ENCODE results near the gene SLC9A3. TPM values are rescaled to one million over a fixed set of nuclear protein-coding genes. Genes with fewer than 3 reads are reported as not detected.

Gene SLC9A3
- total and polyA plus RNA-seq, 2 of the 13 experiments (the other 11 are each of a cell fraction or from before 2014, with no cell fraction given): 1.5 to 1.8 TPM

DNA sequence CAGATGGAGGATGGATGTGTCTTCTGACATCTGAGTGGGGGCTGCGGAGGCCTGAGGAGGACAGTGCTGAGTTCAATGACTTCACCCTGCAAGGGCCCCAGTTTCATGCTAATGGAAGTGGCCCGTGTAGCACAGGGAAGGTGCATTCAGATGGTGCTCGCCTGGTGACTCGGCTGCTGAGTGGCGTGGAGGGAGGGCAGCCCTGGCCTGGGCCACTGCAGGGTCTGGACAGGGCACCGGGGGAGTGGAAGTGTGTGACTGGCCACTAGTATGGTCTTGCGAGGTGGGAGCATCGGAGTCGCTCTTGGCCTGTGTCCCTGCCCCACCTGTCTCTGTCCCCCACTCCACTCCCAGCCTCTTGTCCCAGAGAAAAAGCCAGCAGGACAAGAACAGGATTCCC is 1.7 kb upstream of the SLC9A3 start (continued):
- TF ChIP-seq, protein P1, sequence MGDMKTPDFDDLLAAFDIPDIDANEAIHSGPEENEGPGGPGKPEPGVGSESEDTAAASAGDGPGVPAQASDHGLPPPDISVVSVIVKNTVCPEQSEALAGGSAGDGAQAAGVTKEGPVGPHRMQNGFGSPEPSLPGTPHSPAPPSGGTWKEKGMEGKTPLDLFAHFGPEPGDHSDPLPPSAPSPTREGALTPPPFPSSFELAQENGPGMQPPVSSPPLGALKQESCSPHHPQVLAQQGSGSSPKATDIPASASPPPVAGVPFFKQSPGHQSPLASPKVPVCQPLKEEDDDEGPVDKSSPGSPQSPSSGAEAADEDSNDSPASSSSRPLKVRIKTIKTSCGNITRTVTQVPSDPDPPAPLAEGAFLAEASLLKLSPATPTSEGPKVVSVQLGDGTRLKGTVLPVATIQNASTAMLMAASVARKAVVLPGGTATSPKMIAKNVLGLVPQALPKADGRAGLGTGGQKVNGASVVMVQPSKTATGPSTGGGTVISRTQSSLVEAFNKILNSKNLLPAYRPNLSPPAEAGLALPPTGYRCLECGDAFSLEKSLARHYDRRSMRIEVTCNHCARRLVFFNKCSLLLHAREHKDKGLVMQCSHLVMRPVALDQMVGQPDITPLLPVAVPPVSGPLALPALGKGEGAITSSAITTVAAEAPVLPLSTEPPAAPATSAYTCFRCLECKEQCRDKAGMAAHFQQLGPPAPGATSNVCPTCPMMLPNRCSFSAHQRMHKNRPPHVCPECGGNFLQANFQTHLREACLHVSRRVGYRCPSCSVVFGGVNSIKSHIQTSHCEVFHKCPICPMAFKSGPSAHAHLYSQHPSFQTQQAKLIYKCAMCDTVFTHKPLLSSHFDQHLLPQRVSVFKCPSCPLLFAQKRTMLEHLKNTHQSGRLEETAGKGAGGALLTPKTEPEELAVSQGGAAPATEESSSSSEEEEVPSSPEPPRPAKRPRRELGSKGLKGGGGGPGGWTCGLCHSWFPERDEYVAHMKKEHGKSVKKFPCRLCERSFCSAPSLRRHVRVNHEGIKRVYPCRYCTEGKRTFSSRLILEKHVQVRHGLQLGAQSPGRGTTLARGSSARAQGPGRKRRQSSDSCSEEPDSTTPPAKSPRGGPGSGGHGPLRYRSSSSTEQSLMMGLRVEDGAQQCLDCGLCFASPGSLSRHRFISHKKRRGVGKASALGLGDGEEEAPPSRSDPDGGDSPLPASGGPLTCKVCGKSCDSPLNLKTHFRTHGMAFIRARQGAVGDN (CRISPR knock-in tag; IDR thresholded peaks at IDR 0.05): no peak

DNA sequence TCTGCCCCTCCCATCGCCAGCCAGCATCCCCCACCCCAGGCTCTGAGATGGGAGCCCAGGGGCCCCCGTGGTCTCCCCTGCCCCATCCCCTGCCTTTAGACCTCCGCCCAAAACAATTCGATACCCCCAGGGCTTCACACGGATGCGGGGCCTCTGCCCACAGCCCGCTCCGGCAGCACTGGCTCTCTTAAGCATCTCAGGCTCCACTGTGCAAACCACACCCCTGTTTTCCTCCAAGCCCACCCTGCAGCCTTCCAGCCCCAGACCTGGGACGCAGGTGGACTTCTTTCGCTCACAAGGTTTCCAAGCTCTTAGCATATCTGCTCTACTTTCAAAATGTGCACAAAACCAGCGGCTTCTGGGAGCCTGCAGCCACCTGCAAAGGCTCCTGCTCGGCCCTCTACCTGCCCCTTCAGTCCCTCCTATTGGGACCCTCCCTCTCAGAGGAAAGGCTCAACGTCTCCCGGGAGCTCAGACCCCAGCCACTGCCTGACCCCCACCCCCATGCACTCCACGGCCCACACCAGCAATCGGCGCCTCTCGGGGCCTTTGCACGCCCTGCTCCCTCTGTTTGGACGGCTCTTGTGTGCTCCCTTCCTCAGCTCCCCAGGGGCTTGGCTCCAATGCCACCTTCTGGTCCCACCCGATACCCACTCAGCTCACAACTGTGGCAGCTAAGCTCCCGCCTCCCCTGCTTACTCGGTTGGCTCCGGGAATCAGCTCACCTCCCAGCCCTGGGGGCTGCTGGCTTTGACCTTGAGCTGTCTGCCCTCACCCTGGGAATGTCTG is 918 bp upstream of the SLC9A3 start:
- ChIA-PET CTCF (ENCODE audit: low intra/inter-chr PET ratio, low total read pairs) (no interaction called here), POLR2A (no interaction called here)
- DNase-seq (ENCODE audit: low spot score): no peak
- H3K4me2 ChIP-seq (ENCODE audit: low read depth, low read length): no peak overlapping the region
- intact Hi-C loops (cut with micrococcal nuclease; ENCODE audit: unreplicated experiment): no loop called here
- in situ Hi-C loops (cut with HindIII; ENCODE audit: extremely low pct_ligation_motif_present, low pct_unique_long_range_greater_than_20kb): no loop called here
- peaks cover 21% of the 10 kb centered on the region for H3K4me1 ChIP-seq (ENCODE audit: insufficient read depth, low read length)
- no peaks in the 10 kb centered on the region for H4K20me1 ChIP-seq (ENCODE audit: insufficient read depth, low read length)
- H3K79me2 ChIP-seq (ENCODE audit: insufficient read depth, low read length): no peaks in the 10 kb centered on the region
- no peaks in the 10 kb centered on the region for H3K9me3 ChIP-seq (ENCODE audit: low read length)
- no peak for ATAC-seq
- H3K27ac ChIP-seq (ENCODE audit: extremely low read length, insufficient read depth, low read length): no peak overlapping the region
- TF ChIP-seq ZNF383 (CRISPR knock-in tag; IDR thresholded peaks at IDR 0.05; ENCODE audit: borderline replicate concordance): no peak
- no peak for TF ChIP-seq YY1 (IDR thresholded peaks at IDR 0.05; ENCODE audit: insufficient read depth, insufficient replicate concordance, low read depth, low read length)
- TF ChIP-seq, protein P2, sequence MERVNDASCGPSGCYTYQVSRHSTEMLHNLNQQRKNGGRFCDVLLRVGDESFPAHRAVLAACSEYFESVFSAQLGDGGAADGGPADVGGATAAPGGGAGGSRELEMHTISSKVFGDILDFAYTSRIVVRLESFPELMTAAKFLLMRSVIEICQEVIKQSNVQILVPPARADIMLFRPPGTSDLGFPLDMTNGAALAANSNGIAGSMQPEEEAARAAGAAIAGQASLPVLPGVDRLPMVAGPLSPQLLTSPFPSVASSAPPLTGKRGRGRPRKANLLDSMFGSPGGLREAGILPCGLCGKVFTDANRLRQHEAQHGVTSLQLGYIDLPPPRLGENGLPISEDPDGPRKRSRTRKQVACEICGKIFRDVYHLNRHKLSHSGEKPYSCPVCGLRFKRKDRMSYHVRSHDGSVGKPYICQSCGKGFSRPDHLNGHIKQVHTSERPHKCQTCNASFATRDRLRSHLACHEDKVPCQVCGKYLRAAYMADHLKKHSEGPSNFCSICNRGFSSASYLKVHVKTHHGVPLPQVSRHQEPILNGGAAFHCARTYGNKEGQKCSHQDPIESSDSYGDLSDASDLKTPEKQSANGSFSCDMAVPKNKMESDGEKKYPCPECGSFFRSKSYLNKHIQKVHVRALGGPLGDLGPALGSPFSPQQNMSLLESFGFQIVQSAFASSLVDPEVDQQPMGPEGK (CRISPR knock-in tag; IDR thresholded peaks at IDR 0.05): no peak
- no TSS peak for BruUV-seq (replicated peaks)
- 53% methylated on average over 23 of the region's 24 CpGs for WGBS (ENCODE audit: low lambda C conversion rate)
- no peaks in the 10 kb centered on the region for H3K36me3 ChIP-seq (replicated peaks in 1 of 2; ENCODE audit: control insufficient read depth in 1 of 2, insufficient read depth in 2 of 2, low read length in 2 of 2)
- no peak overlapping the region for H2AFZ ChIP-seq (ENCODE audit: low read length)
- H3K4me3 ChIP-seq (replicated peaks in 1 of 3; ENCODE audit: insufficient read depth in 1 of 3, low read depth in 2 of 3, low read length in 3 of 3): no peak overlapping the region
- peaks cover 0 to 50% of the 10 kb centered on the region in 2 experiments; a peak in 4 of 5 replicates for H3K27me3 ChIP-seq (ENCODE audit: control insufficient read depth in 1 of 2, insufficient read depth in 2 of 2, low read length in 2 of 2)
- no peak for FAIRE-seq
- H3K9ac ChIP-seq (ENCODE audit: insufficient read depth, low read depth, low read length): no peak overlapping the region

Data from HepG2 (cell line).